Umbilical cord (tissue), 2 donors: ENCODE results near the gene ME1. TPM values are rescaled to one million over a fixed set of nuclear protein-coding genes. Genes with fewer than 3 reads are reported as not detected.
"Not testable (repeated sequence)": the region's sequence is repeated elsewhere in the genome, so short reads cannot be mapped to it uniquely, and the experiment has no call there.

Source experiments
- DNase-seq: peaks from one replicate; pipeline ENCODE4 v3.0.0-alpha.2; 2015; ENCODE audit warnings: low spot score
- total RNA-seq: library from RNA; depleted of rRNA; stranded (reverse); fragments of >200 nt; gene quantifications from one replicate; pipeline ENCODE4 v1.2.3, GENCODE V29; 2014; ENCODE audit warnings: low replicate concordance; ENCODE audit not compliant: insufficient read depth

The ME1 gene
- total RNA-seq, 1 donor from 2014 or later = 6.5 TPM

- DNase-seq = no peak
Observed at GRCh38 chr6:83432636-83433035, 1.8 kb upstream of the ME1 start.

- DNase-seq = no peak
Observed at GRCh38 chr6:83431545-83432155, 799 bp upstream of the ME1 start.

GRCh38 chr6:83429857-83430610 lies 817 bp downstream of the ME1 start:
- peak; percentile 38 for DNase-seq

GRCh38 chr6:83429269-83429668 lies 1.6 kb downstream of the ME1 start:
- DNase-seq = no peak

- no peak for DNase-seq
Observed at GRCh38 chr6:83424392-83425018, 6.3 kb downstream of the ME1 start.

GRCh38 chr6:83417880-83418663 lies 12.8 kb downstream of the ME1 start:
- peak; percentile 83 for DNase-seq

- DNase-seq = no peak
Observed at GRCh38 chr6:83413068-83413467, 17.8 kb downstream of the ME1 start.

- DNase-seq = no peak
Observed at GRCh38 chr6:83411731-83412130, 19.1 kb downstream of the ME1 start.

- DNase-seq = no peak
Observed at GRCh38 chr6:83403191-83403590, 27.7 kb downstream of the ME1 start.

GRCh38 chr6:83389606-83390005 lies 41.2 kb downstream of the ME1 start:
- no peak for DNase-seq

GRCh38 chr6:83385473-83385872 lies 45.4 kb downstream of the ME1 start:
- DNase-seq = peak; percentile 50

GRCh38 chr6:83384751-83385150 lies 46.1 kb downstream of the ME1 start:
- DNase-seq = no peak

GRCh38 chr6:83381949-83382348 lies 48.9 kb downstream of the ME1 start:
- no peak for DNase-seq

- peak; percentile 59 for DNase-seq
Observed at GRCh38 chr6:83378621-83379388, 52.0 kb downstream of the ME1 start.

- peak; percentile 82 for DNase-seq
Observed at GRCh38 chr6:83371423-83371822, 59.4 kb downstream of the ME1 start.

- peak; percentile 43 for DNase-seq
Observed at GRCh38 chr6:83370567-83370966, 60.3 kb downstream of the ME1 start.

- DNase-seq = no peak
Observed at GRCh38 chr6:83369692-83370091, 61.2 kb downstream of the ME1 start.

- peak; percentile 80 for DNase-seq
Observed at GRCh38 chr6:83368577-83368976, 62.3 kb downstream of the ME1 start.

- no peak for DNase-seq
Observed at GRCh38 chr6:83367104-83367503, 63.7 kb downstream of the ME1 start.

GRCh38 chr6:83365931-83366330 lies 64.9 kb downstream of the ME1 start:
- peak; percentile 81 for DNase-seq

- not testable (repeated sequence) for DNase-seq
Observed at GRCh38 chr6:83362349-83362748, 68.5 kb downstream of the ME1 start.
